Mesenchymal stem cell (in vitro differentiated cells and primary cell): ENCODE data around the gene ZP3.
"Not testable (repeated sequence)": the region's sequence is repeated elsewhere in the genome, so short reads cannot be mapped to it uniquely, and the experiment has no call there.

Experiments
- DNase-seq: peaks from one replicate; pipeline ENCODE4 v3.0.0-alpha.2; 2013
- H2AFZ ChIP-seq: one replicate; pipeline ENCODE4 v1.6.1; 2013; ENCODE audit warnings: low read depth, mild to moderate bottlenecking, control low read depth, inconsistent platforms, low read length, moderate library complexity
- H2AK5ac ChIP-seq: 2 replicates; pipeline ENCODE4 v1.6.1; 2013; ENCODE audit warnings: low read length, moderate library complexity, mild to moderate bottlenecking, inconsistent platforms; ENCODE audit not compliant: severe bottlenecking
- H2BK120ac ChIP-seq: one replicate; pipeline ENCODE4 v1.6.1; 2013; ENCODE audit warnings: low read depth, mild to moderate bottlenecking, inconsistent platforms, low read length, moderate library complexity
- H2BK12ac ChIP-seq, 2 experiments: one replicate each; pipeline ENCODE4 v1.6.1; 2013; ENCODE audit warnings: inconsistent platforms in 2 of 2, low read length in 2 of 2, mild to moderate bottlenecking in 2 of 2, moderate library complexity in 2 of 2, control low read depth in 1 of 2
- H2BK15ac ChIP-seq: one replicate; pipeline ENCODE4 v1.6.1; 2013; ENCODE audit warnings: mild to moderate bottlenecking, low read depth, inconsistent platforms; ENCODE audit not compliant: poor library complexity, severe bottlenecking
- H2BK5ac ChIP-seq: 2 replicates; pipeline ENCODE4 v1.6.1; 2013; ENCODE audit warnings: low read depth, mild to moderate bottlenecking, low read length, control low read depth, inconsistent platforms; ENCODE audit not compliant: poor library complexity, severe bottlenecking
- H3K14ac ChIP-seq, 2 experiments: one replicate each; pipeline ENCODE4 v1.6.1; 2013; ENCODE audit warnings: inconsistent platforms in 2 of 2, low read length in 2 of 2, control low read depth in 1 of 2, mild to moderate bottlenecking in 1 of 2, moderate library complexity in 1 of 2
- H3K18ac ChIP-seq, 2 experiments: one replicate each; pipeline ENCODE4 v1.6.1; 2013; ENCODE audit warnings: inconsistent platforms in 2 of 2, low read length in 2 of 2, control low read depth in 1 of 2, low read depth in 1 of 2, mild to moderate bottlenecking in 1 of 2
- H3K23ac ChIP-seq, 2 experiments: one replicate each; pipeline ENCODE4 v1.6.1; 2013; ENCODE audit warnings: inconsistent platforms in 2 of 2, low read length in 2 of 2, mild to moderate bottlenecking in 2 of 2, moderate library complexity in 2 of 2, control low read depth in 1 of 2
- H3K27ac ChIP-seq: 2 replicates; pipeline ENCODE4 v1.5.1; 2013; ENCODE audit warnings: mild to moderate bottlenecking, moderate library complexity, low read length, control low read depth, inconsistent platforms; ENCODE audit not compliant: poor library complexity, severe bottlenecking
- H3K27me3 ChIP-seq, 2 experiments: 2 replicates each; pipeline versions ENCODE4 v1.6.1 to v1.7.0; 2013; ENCODE audit warnings: low read length in 2 of 2, mild to moderate bottlenecking in 2 of 2, moderate library complexity in 2 of 2, control low read depth in 1 of 2, inconsistent platforms in 1 of 2; ENCODE audit not compliant: control insufficient read depth in 1 of 2, insufficient read depth in 1 of 2
- H3K36me3 ChIP-seq, 2 experiments: 2 replicates each; pipeline versions ENCODE4 v1.6.1 to v1.7.0; 2013; ENCODE audit warnings: low read length in 2 of 2, control low read depth in 1 of 2, inconsistent platforms in 1 of 2, low read depth in 1 of 2, mild to moderate bottlenecking in 1 of 2; ENCODE audit not compliant: insufficient read depth in 2 of 2, control insufficient read depth in 1 of 2
- H3K4ac ChIP-seq, 2 experiments: one replicate each; pipeline ENCODE4 v1.6.1; 2013; ENCODE audit warnings: inconsistent platforms in 2 of 2, low read length in 2 of 2, mild to moderate bottlenecking in 2 of 2, moderate library complexity in 2 of 2, control low read depth in 1 of 2, low read depth in 1 of 2
- H3K4me1 ChIP-seq: 2 replicates; pipeline ENCODE4 v1.6.1; 2013; ENCODE audit warnings: low read depth, low read length, control low read depth; ENCODE audit not compliant: control insufficient read depth, insufficient read depth
- H3K4me2 ChIP-seq: 2 replicates; pipeline ENCODE4 v1.6.1; 2013; ENCODE audit warnings: low read length, mild to moderate bottlenecking, inconsistent platforms; ENCODE audit not compliant: poor library complexity, severe bottlenecking
- H3K4me3 ChIP-seq, 2 experiments: 2 replicates each; pipeline versions ENCODE4 v1.5.1 to v1.7.0; 2013; ENCODE audit warnings: low read length in 2 of 2, mild to moderate bottlenecking in 2 of 2, control low read depth in 1 of 2, low read depth in 1 of 2; ENCODE audit not compliant: insufficient read depth in 1 of 2
- H3K79me1 ChIP-seq: replicated peaks from 2 replicates; pipeline ENCODE4 v1.6.1; 2013; ENCODE audit warnings: mild to moderate bottlenecking, control low read depth, low read length, inconsistent platforms; ENCODE audit not compliant: poor library complexity, severe bottlenecking
- H3K9ac ChIP-seq: 2 replicates; pipeline ENCODE4 v1.7.0; 2013; ENCODE audit warnings: mild to moderate bottlenecking, low read length, moderate library complexity
- H3K9me3 ChIP-seq: 2 replicates; pipeline ENCODE4 v1.7.0; 2013; ENCODE audit warnings: mild to moderate bottlenecking, low read length; ENCODE audit not compliant: control insufficient read depth
- H4K8ac ChIP-seq: one replicate; pipeline ENCODE4 v1.6.1; 2013; ENCODE audit warnings: inconsistent platforms, mild to moderate bottlenecking, low read length, moderate library complexity
- H4K91ac ChIP-seq: one replicate; pipeline ENCODE4 v1.6.1; 2013; ENCODE audit warnings: mild to moderate bottlenecking, low read length, inconsistent platforms
- WGBS: methylation state at CpG from one replicate; pipeline ENCODE4 v1.1.7; 2013; ENCODE audit warnings: mixed read lengths; 5-methylcytosine and 5-hydroxymethylcytosine counted together

ZP3 gene

DNA sequence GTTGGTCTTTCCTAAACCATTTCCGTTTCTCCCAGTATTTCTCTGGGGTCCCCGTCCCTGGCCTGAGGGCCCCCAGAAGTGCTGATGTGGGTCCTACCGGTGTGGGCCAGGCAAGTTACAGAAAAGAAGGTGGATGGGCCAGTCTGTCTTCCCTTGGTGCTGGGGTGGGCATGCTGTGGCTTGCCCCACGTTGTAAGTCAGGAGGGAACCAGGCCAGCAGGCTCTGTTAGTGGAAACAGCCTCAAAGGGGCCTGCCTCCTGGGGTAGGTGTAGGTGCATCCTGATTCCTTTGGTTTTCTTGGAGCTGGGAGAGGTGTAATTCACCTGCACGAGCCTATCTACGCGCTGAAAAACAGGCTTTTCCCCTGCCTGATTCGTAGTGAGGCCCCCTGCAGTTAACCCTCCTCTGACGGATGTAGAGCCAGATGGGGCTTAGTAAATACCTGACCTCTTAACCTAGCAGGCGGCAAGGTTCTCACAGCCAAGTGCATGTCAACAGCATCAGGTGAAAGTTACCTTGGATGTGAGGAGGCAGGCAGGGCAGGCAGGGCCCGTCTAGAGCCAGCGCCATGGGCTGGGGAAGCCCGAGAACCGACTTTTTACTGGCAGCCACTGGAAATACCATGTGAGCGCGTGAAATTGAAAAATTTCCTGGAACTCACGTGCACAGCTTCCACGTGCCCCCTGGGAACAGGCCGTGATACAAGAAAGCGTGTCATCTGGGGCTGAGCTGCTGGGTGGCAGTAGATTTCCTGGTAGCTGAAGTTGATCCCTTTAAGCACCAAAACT is 61.3 kb downstream of the ZP3 start:
- H2BK5ac ChIP-seq: not testable (repeated sequence)

DNA sequence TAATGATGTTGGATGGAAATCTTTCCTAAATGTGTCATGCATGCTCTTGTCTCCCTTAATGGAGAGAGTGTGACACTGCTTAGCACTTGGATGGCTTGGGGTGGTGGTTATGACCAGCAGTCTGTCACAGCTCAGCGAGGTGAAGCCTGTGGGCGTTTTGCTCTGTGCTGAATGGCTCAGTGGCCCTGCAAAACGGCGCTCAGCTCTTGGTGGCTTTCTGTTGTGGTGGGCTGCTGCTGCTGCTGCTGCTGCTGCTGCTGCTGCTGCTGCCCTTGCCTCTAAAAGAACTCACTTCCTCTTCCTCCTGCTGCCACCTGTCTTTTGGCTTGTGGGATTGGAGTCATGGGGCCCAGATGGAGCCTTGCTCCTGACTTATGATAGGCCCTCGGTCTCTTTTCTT is 61.9 kb downstream of the ZP3 start:
- not testable (repeated sequence) for H2AK5ac ChIP-seq, H2BK15ac ChIP-seq, H3K4ac ChIP-seq, H3K27ac ChIP-seq, H4K8ac ChIP-seq, H2AFZ ChIP-seq, H2BK5ac ChIP-seq, H3K4me1 ChIP-seq, DNase-seq, H2BK120ac ChIP-seq, H3K27me3 ChIP-seq, H3K9me3 ChIP-seq, H3K4me3 ChIP-seq, H3K23ac ChIP-seq, H2BK12ac ChIP-seq, H3K9ac ChIP-seq, H3K4me2 ChIP-seq, H3K79me1 ChIP-seq, H3K18ac ChIP-seq, H4K91ac ChIP-seq, H3K14ac ChIP-seq
- peaks cover 9 to 11% of the 10 kb centered on the region in 2 experiments for H3K36me3 ChIP-seq
- WGBS: no CpG with 5 or more reads among the region's 5 CpGs

More for the DNA sequence above, 61.3 kb downstream of the ZP3 start:
- not testable (repeated sequence) for H3K4me3 ChIP-seq, H2BK120ac ChIP-seq, H3K9ac ChIP-seq, H3K4ac ChIP-seq, H3K23ac ChIP-seq, H3K4me1 ChIP-seq, DNase-seq, H2AK5ac ChIP-seq, H2BK15ac ChIP-seq, H3K18ac ChIP-seq, H3K27ac ChIP-seq, H4K91ac ChIP-seq, H3K14ac ChIP-seq, H2AFZ ChIP-seq, H3K4me2 ChIP-seq, H3K9me3 ChIP-seq, H4K8ac ChIP-seq, H3K79me1 ChIP-seq, H2BK12ac ChIP-seq, H3K27me3 ChIP-seq
- no CpG with 5 or more reads among the region's 20 CpGs for WGBS
- peaks cover 9 to 11% of the 10 kb centered on the region in 2 experiments for H3K36me3 ChIP-seq

DNA sequence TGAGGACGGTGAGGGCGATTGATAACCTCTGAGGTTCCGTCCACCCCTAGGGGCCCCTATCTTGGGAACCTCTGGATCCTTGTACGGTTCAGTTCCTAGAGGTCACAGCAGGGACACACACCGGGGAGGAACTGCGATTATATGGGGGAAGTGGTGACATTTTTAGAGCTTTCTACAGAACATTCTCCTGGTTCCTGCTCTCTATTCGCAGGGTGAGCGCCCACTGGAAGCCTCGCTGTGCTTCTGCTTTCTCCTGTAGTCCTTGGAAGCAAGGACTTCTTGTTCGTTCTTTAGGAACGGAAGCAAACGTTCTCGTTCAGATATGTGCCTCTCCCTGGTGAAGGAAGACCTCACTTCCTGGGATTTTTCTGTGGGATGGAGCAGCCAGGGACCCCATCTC is 63.2 kb downstream of the ZP3 start:
- not testable (repeated sequence) for H3K4me1 ChIP-seq

More for the DNA sequence above, 63.2 kb downstream of the ZP3 start:
- no CpG with 5 or more reads among the region's 13 CpGs for WGBS
- not testable (repeated sequence) for H2BK5ac ChIP-seq, H2AK5ac ChIP-seq, H3K27ac ChIP-seq, H3K14ac ChIP-seq, H2AFZ ChIP-seq, H3K18ac ChIP-seq, DNase-seq, H3K4me2 ChIP-seq, H2BK15ac ChIP-seq, H3K9ac ChIP-seq, H3K79me1 ChIP-seq, H3K9me3 ChIP-seq, H3K27me3 ChIP-seq, H4K8ac ChIP-seq, H3K23ac ChIP-seq, H2BK12ac ChIP-seq, H4K91ac ChIP-seq, H3K4ac ChIP-seq, H3K4me3 ChIP-seq, H2BK120ac ChIP-seq, H3K36me3 ChIP-seq
